ENCODE data around the gene PALB2. TPM values are rescaled to one million over a fixed set of nuclear protein-coding genes. Genes with fewer than 3 reads are reported as not detected.

PALB2 gene
- total RNA-seq, 1 experiment from 2014 or later = 40.3 TPM

GRCh38 chr16:23666571-23667354, 25.7 kb upstream of the PALB2 start:
- Histone ChIP-seq H3K18ac (ENCODE audit: insufficient read length, low read depth, low read length) (no peak overlapping the region), H2BK15ac (ENCODE audit: low read depth, low read length) (no peak overlapping the region), H3K56ac (ENCODE audit: insufficient read length, low read depth, low read length) (no peak overlapping the region), H3K79me2 (ENCODE audit: insufficient read depth, low read length) (no peaks in the 10 kb centered on the region), H2BK5ac (ENCODE audit: insufficient read length, low read length) (no peak overlapping the region), H3K4ac (ENCODE audit: low read depth, low read length) (no peak overlapping the region), H3K4me1 (ENCODE audit: insufficient read depth, low read length) (no peaks in the 10 kb centered on the region), H2BK20ac (ENCODE audit: low read depth, low read length, poor library complexity, severe bottlenecking) (no peak overlapping the region), H2AK5ac (ENCODE audit: insufficient read length, low read length) (no peak overlapping the region), H2AFZ (ENCODE audit: low read length) (no peak overlapping the region), H3T11ph (ENCODE audit: low read length) (no peak overlapping the region), H3K9ac (ENCODE audit: extremely low read depth, insufficient read length, low read length) (no peak overlapping the region), H3K27me3 (ENCODE audit: insufficient read depth, low read length) (no peaks in the 10 kb centered on the region), H4K8ac (replicated peaks; ENCODE audit: insufficient read length, low read depth, low read length) (no peak overlapping the region), H4K91ac (ENCODE audit: insufficient read length, low read depth, low read length) (no peak overlapping the region), H3K23ac (ENCODE audit: insufficient read length, low read depth, low read length) (no peak overlapping the region), H3K9me3 (ENCODE audit: control insufficient read depth, low read depth, low read length) (no peaks in the 10 kb centered on the region), H3K14ac (ENCODE audit: insufficient read depth, low read length) (no peak overlapping the region), H2BK12ac (ENCODE audit: insufficient read length, low read depth, low read length) (no peak overlapping the region), H3K23me2 (ENCODE audit: insufficient read length, low read depth, low read length, poor library complexity, severe bottlenecking) (no peaks in the 10 kb centered on the region), H3K4me2 (ENCODE audit: insufficient read depth, insufficient read length, low read length) (no peak overlapping the region), H4K20me1 (ENCODE audit: control insufficient read depth, insufficient read depth, insufficient read length) (no peaks in the 10 kb centered on the region), H3K27ac (ENCODE audit: insufficient read length, low read depth, low read length) (no peak overlapping the region), H2BK120ac (ENCODE audit: low read depth, low read length, poor library complexity, severe bottlenecking) (no peak overlapping the region), H3K79me1 (ENCODE audit: insufficient read depth, low read depth, low read length, poor library complexity, severe bottlenecking) (no peaks in the 10 kb centered on the region), H4K5ac (ENCODE audit: insufficient read length, low read depth, low read length) (no peak overlapping the region)
- DNase-seq = no peak
- H3K27ac Mint-ChIP-seq = no peak overlapping the region
- H3K4me1 Mint-ChIP-seq = no peaks in the 10 kb centered on the region
- no peaks in the 10 kb centered on the region for H3K27me3 Mint-ChIP-seq (ENCODE audit: low read depth)
- peaks cover under 1 to 89% (median 67%) of the 10 kb centered on the region in 3 experiments; a peak in 6 of 7 replicates for H3K36me3 Mint-ChIP-seq (ENCODE audit: insufficient read depth in 1 of 3, low read depth in 3 of 3)
- H3K4me3 Mint-ChIP-seq = no peak overlapping the region
- H3K9me3 Mint-ChIP-seq = no peaks in the 10 kb centered on the region
- TF ChIP-seq, protein P1, sequence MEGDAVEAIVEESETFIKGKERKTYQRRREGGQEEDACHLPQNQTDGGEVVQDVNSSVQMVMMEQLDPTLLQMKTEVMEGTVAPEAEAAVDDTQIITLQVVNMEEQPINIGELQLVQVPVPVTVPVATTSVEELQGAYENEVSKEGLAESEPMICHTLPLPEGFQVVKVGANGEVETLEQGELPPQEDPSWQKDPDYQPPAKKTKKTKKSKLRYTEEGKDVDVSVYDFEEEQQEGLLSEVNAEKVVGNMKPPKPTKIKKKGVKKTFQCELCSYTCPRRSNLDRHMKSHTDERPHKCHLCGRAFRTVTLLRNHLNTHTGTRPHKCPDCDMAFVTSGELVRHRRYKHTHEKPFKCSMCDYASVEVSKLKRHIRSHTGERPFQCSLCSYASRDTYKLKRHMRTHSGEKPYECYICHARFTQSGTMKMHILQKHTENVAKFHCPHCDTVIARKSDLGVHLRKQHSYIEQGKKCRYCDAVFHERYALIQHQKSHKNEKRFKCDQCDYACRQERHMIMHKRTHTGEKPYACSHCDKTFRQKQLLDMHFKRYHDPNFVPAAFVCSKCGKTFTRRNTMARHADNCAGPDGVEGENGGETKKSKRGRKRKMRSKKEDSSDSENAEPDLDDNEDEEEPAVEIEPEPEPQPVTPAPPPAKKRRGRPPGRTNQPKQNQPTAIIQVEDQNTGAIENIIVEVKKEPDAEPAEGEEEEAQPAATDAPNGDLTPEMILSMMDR (conservative IDR thresholded peaks at IDR 0.05) = no peak
- no CpG with 5 or more reads among the region's 7 CpGs for WGBS (ENCODE audit: extremely low coverage, insufficient read length, low lambda C conversion rate)
